Stimulated activated naive CD8-positive, alpha-beta T cell treated with anti-CD3 and anti-CD28 coated beads, Interleukin-15, Interleukin-2, amounts not matched to agents 100 ng/mL and 50 ng/mL, for 24 hours (primary cell): Measurements from ENCODE around the gene RAP1A.
A peak's percentile ranks its signal among the peaks of the same experiment; 100 is the strongest.

Experiments used
- H3K27ac Mint-ChIP-seq: one replicate; pipeline ENCODE4 v1.8.0; 2021; ENCODE audit warnings: mild to moderate bottlenecking, mixed read lengths
- H3K27me3 Mint-ChIP-seq: one replicate; pipeline ENCODE4 v1.8.0; 2021; ENCODE audit warnings: mixed read lengths
- H3K36me3 Mint-ChIP-seq: one replicate; pipeline ENCODE4 v1.8.0; 2021; ENCODE audit warnings: low read depth, mixed read lengths
- H3K4me1 Mint-ChIP-seq: one replicate; pipeline ENCODE4 v1.8.0; 2021; ENCODE audit warnings: low read depth, mixed read lengths
- H3K4me3 Mint-ChIP-seq: one replicate; pipeline ENCODE4 v1.8.0; 2021; ENCODE audit warnings: mild to moderate bottlenecking, mixed read lengths
- H3K9me3 Mint-ChIP-seq: one replicate; pipeline ENCODE4 v1.8.0; 2021; ENCODE audit warnings: mixed read lengths

The RAP1A gene

DNA sequence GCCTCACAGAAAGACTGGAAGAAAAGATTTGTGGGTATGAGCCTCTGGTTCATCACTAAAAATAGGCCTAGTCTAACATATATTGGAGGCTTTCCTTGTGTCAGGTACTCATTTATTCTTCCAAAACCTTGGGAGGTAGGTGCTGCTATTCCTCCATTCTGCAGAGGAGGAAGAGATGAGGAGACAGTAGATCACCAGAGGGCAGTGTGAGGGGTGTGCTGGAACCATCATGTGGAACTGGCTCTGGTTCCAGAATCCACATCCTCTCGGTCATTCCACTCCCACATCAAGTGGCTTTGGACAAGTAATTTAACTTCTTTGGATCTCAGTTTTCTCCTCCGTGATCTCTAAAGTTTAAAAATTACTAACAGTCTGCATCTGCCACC, 127.0 kb downstream of the RAP1A start:
- Mint-ChIP-seq H3K9me3 (no peaks in the 10 kb centered on the region), H3K4me1 (no peaks in the 10 kb centered on the region), H3K4me3 (no peak overlapping the region), H3K27ac (no peak overlapping the region), H3K36me3 (no peaks in the 10 kb centered on the region), H3K27me3 (peaks cover 13% of the 10 kb centered on the region)

- Mint-ChIP-seq H3K36me3 (no peaks in the 10 kb centered on the region), H3K4me3 (no peak overlapping the region), H3K4me1 (no peaks in the 10 kb centered on the region), H3K27ac (peak overlapping the region; percentile 14), H3K27me3 (peaks cover 9% of the 10 kb centered on the region), H3K9me3 (no peaks in the 10 kb centered on the region)
These were observed 127.7 kb downstream of the RAP1A start for GRCh38 chr1:111747282-111747734.

DNA sequence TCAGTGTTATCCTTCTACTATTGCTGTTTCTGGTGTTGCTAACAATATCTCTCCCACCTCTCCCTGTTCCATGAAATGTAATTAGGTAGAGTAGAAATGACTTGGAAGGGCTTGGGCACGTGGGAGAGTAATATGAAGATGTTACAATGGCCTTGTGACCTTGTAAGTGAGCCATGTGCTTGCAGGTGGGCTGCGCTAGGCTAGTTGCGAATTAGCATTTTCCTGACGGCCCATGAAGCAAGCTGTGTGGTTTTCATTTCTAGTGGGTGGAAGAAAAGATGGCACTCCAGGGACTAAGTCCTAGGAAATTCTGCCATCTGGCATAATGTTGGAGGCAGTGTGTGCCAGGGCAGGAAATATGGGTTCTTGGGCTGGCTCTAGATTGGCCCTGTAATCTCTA, 128.4 kb downstream of the RAP1A start:
- Mint-ChIP-seq H3K4me1 (no peaks in the 10 kb centered on the region), H3K4me3 (no peak overlapping the region)

GRCh38 chr1:111749628-111750027, 130.0 kb downstream of the RAP1A start:
- H3K36me3 Mint-ChIP-seq: no peaks in the 10 kb centered on the region

More for the DNA sequence above, 128.4 kb downstream of the RAP1A start:
- Mint-ChIP-seq H3K27me3 (peaks cover 3% of the 10 kb centered on the region), H3K27ac (no peak overlapping the region), H3K9me3 (no peaks in the 10 kb centered on the region), H3K36me3 (no peaks in the 10 kb centered on the region)

GRCh38 chr1:111750856-111751255, 131.3 kb downstream of the RAP1A start:
- Mint-ChIP-seq H3K4me3 (no peak overlapping the region), H3K27ac (no peak overlapping the region), H3K27me3 (no peaks in the 10 kb centered on the region), H3K36me3 (no peaks in the 10 kb centered on the region), H3K4me1 (peaks cover 13% of the 10 kb centered on the region), H3K9me3 (no peaks in the 10 kb centered on the region)

More at GRCh38 chr1:111749628-111750027, 130.0 kb downstream of the RAP1A start:
- H3K9me3 Mint-ChIP-seq: no peaks in the 10 kb centered on the region
- H3K27me3 Mint-ChIP-seq: no peaks in the 10 kb centered on the region
- no peak overlapping the region for H3K27ac Mint-ChIP-seq
- H3K4me1 Mint-ChIP-seq: peaks cover 9% of the 10 kb centered on the region
- H3K4me3 Mint-ChIP-seq: no peak overlapping the region

GRCh38 chr1:111751906-111752575, 132.5 kb downstream of the RAP1A start:
- Mint-ChIP-seq H3K27me3 (no peaks in the 10 kb centered on the region), H3K36me3 (no peaks in the 10 kb centered on the region), H3K4me3 (no peak overlapping the region), H3K27ac (no peak overlapping the region), H3K9me3 (no peaks in the 10 kb centered on the region), H3K4me1 (peaks cover 20% of the 10 kb centered on the region)

GRCh38 chr1:111754984-111755330, 135.4 kb downstream of the RAP1A start:
- H3K36me3 Mint-ChIP-seq: peaks cover 18% of the 10 kb centered on the region
- peaks cover 40% of the 10 kb centered on the region for H3K4me1 Mint-ChIP-seq
- H3K4me3 Mint-ChIP-seq: peak overlapping the region; percentile 90
- peak overlapping the region; percentile 97 for H3K27ac Mint-ChIP-seq
- no peaks in the 10 kb centered on the region for H3K27me3 Mint-ChIP-seq
- H3K9me3 Mint-ChIP-seq: no peaks in the 10 kb centered on the region

DNA sequence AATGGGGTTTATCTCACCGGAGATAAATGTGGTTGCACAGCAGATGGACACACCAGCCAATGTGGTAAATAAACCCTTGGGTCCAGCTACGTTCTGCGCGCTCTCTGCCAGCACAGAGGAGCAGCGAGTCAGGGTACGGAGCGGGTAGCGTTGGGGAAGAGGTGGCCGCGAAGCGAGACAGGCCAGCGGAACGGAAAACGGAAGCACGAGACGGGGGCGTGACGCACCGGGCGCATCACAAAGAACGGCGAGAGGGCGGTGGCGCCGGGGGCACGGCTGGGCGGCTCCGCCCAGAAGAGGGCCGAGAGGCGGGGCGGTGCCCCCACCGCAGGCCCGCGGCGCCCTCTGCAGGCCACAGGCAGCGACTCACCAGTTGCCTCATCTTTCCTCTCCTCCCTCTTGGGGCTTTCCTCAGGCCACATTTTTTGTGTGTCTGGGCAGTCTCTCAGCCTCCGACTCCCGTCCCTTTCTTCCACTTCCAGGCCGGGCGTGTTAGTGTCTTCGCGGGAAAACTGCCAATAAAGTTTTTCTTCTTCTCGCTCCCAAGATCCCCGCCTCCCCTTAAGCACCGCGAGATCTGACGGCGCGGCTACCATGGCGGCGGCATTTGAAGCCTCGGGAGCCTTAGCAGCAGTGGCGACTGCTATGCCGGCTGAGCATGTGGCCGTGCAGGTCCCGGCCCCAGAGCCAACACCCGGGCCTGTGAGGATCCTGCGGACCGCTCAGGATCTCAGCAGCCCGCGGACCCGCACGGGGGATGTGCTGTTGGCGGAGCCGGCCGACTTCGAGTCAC, 135.9 kb downstream of the RAP1A start, which contains the start of gene DDX20:
DDX20 (plus strand) TSS at position 571 of the 793 bp plus-strand sequence; CDS start at position 595, 24 bp downstream.
- H3K9me3 Mint-ChIP-seq: no peaks in the 10 kb centered on the region
- H3K4me3 Mint-ChIP-seq: peak within 1 kb of the TSS; percentile 90
- H3K27ac Mint-ChIP-seq: peak within 1 kb of the TSS; percentile 97
- H3K27me3 Mint-ChIP-seq: no peaks in the 10 kb centered on the region
- H3K36me3 Mint-ChIP-seq: peaks cover 24% of the 10 kb centered on the region
- H3K4me1 Mint-ChIP-seq: peaks cover 43% of the 10 kb centered on the region

DNA sequence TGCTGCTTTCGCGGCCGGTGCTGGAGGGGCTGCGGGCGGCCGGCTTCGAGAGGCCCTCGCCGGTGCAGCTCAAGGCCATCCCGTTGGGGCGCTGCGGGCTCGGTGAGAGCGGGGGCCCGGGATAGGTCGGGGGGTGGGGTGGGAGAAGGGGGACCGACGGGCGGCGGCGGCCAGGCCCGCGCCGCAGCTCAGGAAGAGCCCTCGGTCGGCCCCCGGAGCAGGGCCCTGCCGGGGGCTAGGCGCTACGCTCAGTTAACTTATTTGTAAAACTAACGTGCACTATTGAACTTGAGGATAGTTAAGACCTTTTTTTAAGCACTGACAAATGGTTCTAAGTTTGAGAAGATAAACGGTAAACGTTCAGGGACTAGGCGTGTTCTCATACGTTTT, 136.5 kb downstream of the RAP1A start:
- H3K27me3 Mint-ChIP-seq: no peaks in the 10 kb centered on the region
- no peaks in the 10 kb centered on the region for H3K9me3 Mint-ChIP-seq
- H3K4me1 Mint-ChIP-seq: peaks cover 43% of the 10 kb centered on the region
- peak overlapping the region; percentile 81 for H3K27ac Mint-ChIP-seq
- H3K36me3 Mint-ChIP-seq: peaks cover 30% of the 10 kb centered on the region
- peak overlapping the region; percentile 90 for H3K4me3 Mint-ChIP-seq

DNA sequence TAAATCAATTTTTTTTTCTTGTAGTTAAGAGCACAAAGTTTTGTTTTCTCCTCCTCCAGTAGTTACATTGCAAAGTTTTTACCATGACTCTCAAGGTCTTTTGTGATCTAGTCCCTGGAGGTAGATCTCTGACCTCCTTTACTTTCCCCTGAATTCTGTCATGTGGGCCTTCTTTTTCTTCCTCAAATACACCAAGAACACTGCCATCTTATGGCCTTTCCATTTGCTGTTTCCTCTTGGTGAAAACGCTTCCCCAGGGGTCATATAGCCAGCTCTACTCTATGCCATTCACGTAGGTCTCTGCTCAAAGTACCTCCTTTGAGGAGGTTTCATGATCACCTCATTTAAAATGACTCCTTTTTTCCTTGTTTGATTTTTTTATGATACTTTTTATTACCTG, 138.8 kb downstream of the RAP1A start:
- Mint-ChIP-seq H3K27ac (peak overlapping the region; percentile 39), H3K36me3 (peaks cover 46% of the 10 kb centered on the region), H3K27me3 (no peaks in the 10 kb centered on the region), H3K4me3 (peak overlapping the region; percentile 30), H3K4me1 (peaks cover 43% of the 10 kb centered on the region), H3K9me3 (no peaks in the 10 kb centered on the region)

- Mint-ChIP-seq H3K4me1 (peaks cover 27% of the 10 kb centered on the region), H3K36me3 (peaks cover 75% of the 10 kb centered on the region), H3K27me3 (no peaks in the 10 kb centered on the region), H3K4me3 (no peak overlapping the region), H3K27ac (no peak overlapping the region), H3K9me3 (no peaks in the 10 kb centered on the region)
These were observed 142.1 kb downstream of the RAP1A start for GRCh38 chr1:111761717-111762116.

DNA sequence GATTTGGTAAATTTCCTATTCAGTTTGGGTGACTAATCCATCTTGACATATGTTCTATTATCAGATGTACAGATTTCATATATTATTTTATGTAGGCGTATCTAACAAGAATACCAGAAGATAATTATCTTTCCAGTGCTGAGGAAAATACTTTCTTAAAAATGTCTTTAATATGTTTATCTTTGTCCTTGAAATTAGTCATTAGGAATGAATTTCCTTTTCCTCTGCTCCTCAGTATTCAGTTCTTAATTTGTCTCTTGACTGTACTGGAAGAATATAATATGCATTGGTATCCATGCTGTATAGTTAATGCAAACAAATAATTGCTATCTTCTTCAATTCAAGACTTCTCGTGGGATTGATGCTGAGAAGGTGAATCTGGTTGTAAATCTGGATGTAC, 142.7 kb downstream of the RAP1A start:
- Mint-ChIP-seq H3K36me3 (peaks cover 80% of the 10 kb centered on the region), H3K27ac (no peak overlapping the region), H3K4me1 (peaks cover 21% of the 10 kb centered on the region)

More for the DNA sequence above, 142.7 kb downstream of the RAP1A start:
- H3K9me3 Mint-ChIP-seq: no peaks in the 10 kb centered on the region
- no peak overlapping the region for H3K4me3 Mint-ChIP-seq
- no peaks in the 10 kb centered on the region for H3K27me3 Mint-ChIP-seq
